GM12864 (cell line): ENCODE measurements around the gene ACTL6B.
A peak's percentile ranks its signal among the peaks of the same experiment; 100 is the strongest.

ENCODE experiments used
- DNase-seq: peaks from one replicate; pipeline ENCODE4 v3.0.0-alpha.2; 2011; ENCODE audit warnings: low read depth
- H3K4me3 ChIP-seq: 2 replicates; pipeline ENCODE4 v1.5.1; 2011; ENCODE audit warnings: mild to moderate bottlenecking, low read depth, low read length, control low read depth
- CTCF ChIP-seq: IDR thresholded peaks from 2 replicates; pipeline ENCODE4 v1.5.1; 2011; ENCODE audit warnings: low read depth, mild to moderate bottlenecking, moderate library complexity, low read length, control low read depth, inconsistent platforms; ENCODE audit errors: missing control alignments

ACTL6B gene

GRCh38 chr7:100609958-100610357 lies 46.3 kb downstream of the ACTL6B start:
- no peak for TF ChIP-seq CTCF
- H3K4me3 ChIP-seq, result no peak overlapping the region
- DNase-seq, result no peak

- no peak for TF ChIP-seq CTCF
- no peak for DNase-seq
- H3K4me3 ChIP-seq, result no peak overlapping the region
Measured at GRCh38 chr7:100607111-100607510, 49.1 kb downstream of the ACTL6B start.

GRCh38 chr7:100606313-100606712 lies 49.9 kb downstream of the ACTL6B start:
- DNase-seq, result no peak
- no peak overlapping the region for H3K4me3 ChIP-seq
- TF ChIP-seq CTCF, result no peak

GRCh38 chr7:100604976-100605911 lies 51.0 kb downstream of the ACTL6B start:
- no peak for TF ChIP-seq CTCF

GRCh38 chr7:100604028-100604975 lies 51.9 kb downstream of the ACTL6B start:
- peak; percentile 44 for TF ChIP-seq CTCF
- no peak for DNase-seq
- H3K4me3 ChIP-seq, result peak overlapping the region; percentile 67

More at GRCh38 chr7:100604976-100605911, 51.0 kb downstream of the ACTL6B start:
- DNase-seq, result no peak
- peak overlapping the region; percentile 67 for H3K4me3 ChIP-seq

GRCh38 chr7:100603726-100604027 lies 52.6 kb downstream of the ACTL6B start:
- no peak for DNase-seq
- no peak for TF ChIP-seq CTCF
- peak overlapping the region; percentile 35 for H3K4me3 ChIP-seq
